NK-92 (cell line): ENCODE data around the gene EGFR.
"Not testable (repeated sequence)": the region's sequence is repeated elsewhere in the genome, so short reads cannot be mapped to it uniquely, and the experiment has no call there.

Experiments
- DNase-seq: peaks from one replicate; lab custom pipeline; 2025; ENCODE audit not compliant: unreplicated experiment; lab: John Stamatoyannopoulos, UW

EGFR gene

DNA sequence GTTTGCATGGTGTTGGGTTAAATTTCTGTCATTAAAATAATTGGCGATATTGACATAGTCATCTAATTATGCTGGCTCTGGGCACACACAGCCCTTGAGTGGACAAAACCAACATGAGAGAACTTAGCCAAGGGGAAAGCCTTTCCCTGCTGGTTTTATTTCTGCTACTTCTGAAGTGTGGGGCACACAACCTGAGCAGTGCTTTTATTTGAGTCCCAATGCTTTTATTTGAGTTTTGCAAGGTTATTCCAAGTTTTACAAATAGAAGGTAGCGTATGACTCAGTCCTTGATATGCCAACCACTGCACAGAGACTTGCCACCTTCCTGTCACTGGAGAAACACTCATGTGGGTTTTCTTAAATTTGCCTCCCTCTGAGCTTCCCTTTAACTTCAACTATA lies 145.7 kb downstream of the EGFR start:
- DNase-seq = no peak

DNA sequence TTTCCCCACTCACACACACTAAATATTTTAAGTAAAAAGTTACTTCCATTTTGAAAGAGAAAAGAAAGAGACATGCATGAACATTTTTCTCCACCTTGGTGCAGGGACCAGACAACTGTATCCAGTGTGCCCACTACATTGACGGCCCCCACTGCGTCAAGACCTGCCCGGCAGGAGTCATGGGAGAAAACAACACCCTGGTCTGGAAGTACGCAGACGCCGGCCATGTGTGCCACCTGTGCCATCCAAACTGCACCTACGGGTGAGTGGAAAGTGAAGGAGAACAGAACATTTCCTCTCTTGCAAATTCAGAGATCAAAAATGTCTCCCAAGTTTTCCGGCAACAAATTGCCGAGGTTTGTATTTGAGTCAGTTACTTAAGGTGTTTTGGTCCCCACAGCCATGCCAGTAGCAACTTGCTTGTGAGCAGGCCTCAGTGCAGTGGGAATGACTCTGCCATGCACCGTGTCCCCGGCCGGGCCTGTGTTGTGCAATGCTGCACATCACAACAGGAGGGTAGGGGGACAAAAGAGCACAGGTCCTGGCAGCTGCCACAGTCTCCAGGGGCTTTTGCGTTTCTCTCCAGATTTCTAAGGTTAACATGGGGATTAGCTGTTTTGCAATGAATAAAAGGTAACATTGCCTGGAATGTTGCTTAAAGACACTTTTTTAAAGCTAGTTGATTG lies 146.5 kb downstream of the EGFR start:
- no peak for DNase-seq

DNA sequence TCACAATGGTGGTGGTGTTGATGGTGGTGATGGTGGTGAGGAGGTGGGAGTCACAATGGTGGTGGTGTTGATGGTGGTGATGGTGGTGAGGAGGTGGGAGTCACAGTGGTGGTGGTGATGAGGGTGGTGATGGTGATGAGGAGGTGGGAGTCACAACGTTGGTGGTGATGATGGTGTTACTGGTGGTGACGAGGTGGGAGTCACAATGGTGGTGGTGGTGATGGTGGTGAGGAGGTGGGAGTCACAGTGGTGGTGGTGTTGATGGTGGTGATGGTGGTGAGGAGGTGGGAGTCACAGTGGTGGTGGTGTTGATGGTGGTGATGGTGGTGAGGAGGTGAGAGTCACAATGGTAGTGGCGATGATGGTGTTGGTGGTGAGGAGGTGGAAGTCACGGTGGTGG lies 148.5 kb downstream of the EGFR start:
- DNase-seq = not testable (repeated sequence)

DNA sequence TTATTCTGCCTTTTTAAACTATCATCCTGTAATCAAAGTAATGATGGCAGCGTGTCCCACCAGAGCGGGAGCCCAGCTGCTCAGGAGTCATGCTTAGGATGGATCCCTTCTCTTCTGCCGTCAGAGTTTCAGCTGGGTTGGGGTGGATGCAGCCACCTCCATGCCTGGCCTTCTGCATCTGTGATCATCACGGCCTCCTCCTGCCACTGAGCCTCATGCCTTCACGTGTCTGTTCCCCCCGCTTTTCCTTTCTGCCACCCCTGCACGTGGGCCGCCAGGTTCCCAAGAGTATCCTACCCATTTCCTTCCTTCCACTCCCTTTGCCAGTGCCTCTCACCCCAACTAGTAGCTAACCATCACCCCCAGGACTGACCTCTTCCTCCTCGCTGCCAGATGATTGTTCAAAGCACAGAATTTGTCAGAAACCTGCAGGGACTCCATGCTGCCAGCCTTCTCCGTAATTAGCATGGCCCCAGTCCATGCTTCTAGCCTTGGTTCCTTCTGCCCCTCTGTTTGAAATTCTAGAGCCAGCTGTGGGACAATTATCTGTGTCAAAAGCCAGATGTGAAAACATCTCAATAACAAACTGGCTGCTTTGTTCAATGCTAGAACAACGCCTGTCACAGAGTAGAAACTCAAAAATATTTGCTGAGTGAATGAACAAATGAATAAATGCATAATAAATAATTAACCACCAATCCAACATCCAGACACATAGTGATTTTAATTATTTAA lies 151.7 kb downstream of the EGFR start:
- DNase-seq = no peak

DNA sequence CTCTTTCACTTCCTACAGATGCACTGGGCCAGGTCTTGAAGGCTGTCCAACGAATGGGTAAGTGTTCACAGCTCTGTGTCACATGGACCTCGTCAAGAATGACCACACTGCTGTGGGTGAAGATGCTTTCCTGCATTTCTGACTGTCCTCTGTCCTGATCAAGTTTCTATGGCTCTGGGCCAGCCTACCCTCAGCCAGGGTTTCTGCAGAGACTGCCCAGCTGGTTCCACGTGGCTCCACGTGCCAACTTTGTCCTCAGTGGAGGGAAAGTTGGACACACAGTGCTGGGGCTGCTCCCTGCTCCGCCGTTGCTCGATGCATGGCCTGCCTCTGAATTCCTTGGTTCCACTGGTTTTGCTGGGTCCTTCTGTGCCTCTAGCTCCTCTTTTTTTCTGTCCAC lies 152.3 kb downstream of the EGFR start:
- no peak for DNase-seq

DNA sequence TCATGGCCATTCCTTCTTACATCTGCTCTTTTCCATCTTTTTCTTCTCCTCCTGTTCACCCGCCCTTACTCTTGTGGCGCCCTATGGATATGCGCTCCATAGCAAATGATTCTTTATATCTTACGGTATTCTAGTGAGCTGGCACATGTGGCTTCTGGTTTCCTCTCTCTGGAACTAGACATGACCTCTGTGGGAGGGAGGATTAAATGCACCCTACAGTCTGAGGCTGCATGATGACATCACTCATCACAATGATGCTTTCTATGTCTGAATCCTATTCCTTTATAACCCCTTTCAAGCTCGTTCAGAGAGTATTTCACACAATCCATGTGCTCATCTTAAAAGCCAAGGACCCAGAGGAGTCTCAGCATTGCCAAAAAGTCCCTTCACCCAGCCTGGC lies 153.3 kb downstream of the EGFR start:
- DNase-seq = no peak

DNA sequence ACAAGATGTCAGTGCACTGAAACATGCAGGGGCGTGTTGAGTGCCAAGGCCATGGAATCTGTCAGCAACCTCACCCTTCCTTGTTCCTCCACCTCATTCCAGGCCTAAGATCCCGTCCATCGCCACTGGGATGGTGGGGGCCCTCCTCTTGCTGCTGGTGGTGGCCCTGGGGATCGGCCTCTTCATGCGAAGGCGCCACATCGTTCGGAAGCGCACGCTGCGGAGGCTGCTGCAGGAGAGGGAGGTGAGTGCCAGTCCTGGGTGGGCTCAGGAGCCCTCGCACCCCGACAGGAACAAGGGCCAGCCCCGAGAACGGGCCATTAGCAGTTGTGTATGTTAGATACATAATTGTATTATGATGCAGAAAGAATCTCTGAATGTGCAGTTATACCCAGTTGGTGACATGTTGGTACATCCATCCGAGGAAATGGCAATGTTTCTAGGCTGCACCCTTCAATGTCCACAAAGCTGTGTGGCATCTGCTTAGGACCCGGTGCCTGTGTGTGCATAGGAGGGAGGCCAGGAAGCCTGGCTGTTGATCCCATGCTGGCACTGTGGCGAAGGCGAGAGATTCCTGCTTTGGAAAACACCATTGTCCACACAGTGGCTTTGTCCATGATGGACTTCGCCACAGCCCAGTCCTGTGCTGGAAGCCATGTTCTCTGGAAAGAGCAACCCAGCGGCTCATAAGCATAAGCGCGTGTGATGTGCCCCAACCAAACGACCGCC lies 154.2 kb downstream of the EGFR start:
- DNase-seq = no peak

DNA sequence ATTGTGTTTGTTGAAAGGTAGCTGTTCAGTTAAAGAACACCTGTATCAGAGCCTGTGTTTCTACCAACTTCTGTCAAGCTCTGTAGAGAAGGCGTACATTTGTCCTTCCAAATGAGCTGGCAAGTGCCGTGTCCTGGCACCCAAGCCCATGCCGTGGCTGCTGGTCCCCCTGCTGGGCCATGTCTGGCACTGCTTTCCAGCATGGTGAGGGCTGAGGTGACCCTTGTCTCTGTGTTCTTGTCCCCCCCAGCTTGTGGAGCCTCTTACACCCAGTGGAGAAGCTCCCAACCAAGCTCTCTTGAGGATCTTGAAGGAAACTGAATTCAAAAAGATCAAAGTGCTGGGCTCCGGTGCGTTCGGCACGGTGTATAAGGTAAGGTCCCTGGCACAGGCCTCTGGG lies 154.9 kb downstream of the EGFR start:
- DNase-seq = no peak

DNA sequence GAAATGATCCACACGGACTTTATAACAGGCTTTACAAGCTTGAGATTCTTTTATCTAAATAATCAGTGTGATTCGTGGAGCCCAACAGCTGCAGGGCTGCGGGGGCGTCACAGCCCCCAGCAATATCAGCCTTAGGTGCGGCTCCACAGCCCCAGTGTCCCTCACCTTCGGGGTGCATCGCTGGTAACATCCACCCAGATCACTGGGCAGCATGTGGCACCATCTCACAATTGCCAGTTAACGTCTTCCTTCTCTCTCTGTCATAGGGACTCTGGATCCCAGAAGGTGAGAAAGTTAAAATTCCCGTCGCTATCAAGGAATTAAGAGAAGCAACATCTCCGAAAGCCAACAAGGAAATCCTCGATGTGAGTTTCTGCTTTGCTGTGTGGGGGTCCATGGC lies 155.6 kb downstream of the EGFR start:
- DNase-seq = no peak

DNA sequence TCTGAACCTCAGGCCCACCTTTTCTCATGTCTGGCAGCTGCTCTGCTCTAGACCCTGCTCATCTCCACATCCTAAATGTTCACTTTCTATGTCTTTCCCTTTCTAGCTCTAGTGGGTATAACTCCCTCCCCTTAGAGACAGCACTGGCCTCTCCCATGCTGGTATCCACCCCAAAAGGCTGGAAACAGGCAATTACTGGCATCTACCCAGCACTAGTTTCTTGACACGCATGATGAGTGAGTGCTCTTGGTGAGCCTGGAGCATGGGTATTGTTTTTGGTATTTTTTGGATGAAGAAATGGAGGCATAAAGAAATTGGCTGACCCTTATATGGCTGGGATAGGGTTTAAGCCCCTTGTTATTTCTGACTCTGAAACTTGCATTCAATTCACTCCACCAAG lies 156.0 kb downstream of the EGFR start:
- DNase-seq = no peak

DNA sequence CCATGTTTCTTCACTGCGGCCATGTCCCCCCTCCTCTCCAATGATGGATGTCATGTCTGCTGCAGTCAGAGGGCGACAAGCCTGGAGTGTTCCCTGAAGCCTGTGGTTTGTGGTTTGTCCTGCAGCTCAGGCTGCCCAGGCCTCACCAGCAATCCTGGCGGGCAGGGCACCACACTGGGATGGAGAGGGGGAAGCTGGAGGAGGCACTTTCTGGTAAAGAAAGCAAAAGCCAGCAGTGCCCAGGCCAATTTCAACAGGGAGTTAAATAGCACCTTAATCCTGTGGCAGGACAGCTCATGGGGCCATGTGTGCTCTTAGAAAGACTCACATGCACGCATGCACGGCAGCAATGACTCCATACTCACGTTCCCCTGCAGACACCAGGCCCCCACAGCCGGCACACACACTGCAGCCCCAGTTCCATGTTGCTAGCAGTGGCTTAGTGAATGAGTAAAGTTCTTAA lies 158.3 kb downstream of the EGFR start:
- no peak for DNase-seq

DNA sequence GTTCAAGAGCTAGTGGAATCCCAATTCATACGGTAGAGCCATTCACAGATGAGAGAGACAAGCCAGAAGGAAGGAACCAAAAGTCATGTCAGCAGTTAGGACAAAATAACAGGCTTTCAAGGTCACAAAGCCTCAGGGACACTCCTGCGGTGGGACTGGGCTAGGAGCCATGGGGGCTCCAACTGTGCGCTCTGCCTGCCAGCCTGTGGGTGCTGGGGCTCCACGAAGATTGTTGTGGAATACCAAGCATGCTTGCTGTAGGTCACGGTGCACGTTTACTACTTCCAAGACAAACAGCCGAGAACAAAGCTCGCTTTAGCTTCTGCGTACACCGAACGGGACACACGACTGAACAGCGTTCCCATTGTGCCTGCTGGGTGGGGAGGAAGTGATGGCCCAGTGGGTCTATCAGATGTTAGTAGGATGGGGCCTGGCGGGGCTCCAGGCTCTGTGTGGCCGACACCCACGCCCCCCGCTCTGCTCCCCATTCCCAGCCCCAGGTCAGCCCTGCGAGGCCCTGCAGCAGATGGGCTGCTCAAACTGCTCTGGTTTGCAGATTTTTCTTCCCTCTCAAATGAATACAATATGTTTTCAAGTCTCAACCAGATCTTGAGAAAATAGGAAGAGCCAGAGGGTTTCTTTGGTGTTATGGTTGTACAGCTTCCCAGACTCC lies 158.9 kb downstream of the EGFR start:
- no peak for DNase-seq

DNA sequence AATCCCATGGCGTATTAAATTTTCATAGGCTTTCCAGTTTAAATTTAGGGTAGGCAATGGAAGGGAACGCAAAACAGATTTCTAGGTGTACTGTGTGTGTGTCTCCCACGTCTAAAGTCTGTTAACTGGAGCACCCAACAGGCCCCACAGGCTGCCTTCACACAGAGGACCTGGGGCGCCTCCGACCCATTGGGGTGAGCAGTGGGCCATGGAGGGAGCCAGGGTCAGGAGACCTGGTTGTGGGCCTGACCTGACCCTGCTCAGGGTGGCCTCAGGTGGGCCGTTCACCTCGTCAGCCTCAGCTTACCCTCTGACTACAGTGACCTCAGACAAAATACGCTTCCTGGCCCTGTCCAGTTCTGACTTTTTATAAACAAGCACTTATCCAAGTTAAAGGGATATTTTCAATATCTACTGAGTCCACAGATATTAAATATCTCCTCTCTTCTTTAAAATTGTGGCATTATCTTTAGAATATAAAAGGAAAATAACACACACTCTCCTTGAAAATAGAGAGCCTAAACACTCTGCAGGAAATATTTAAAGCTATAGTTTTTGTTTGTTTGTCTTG lies 159.6 kb downstream of the EGFR start:
- DNase-seq = no peak

DNA sequence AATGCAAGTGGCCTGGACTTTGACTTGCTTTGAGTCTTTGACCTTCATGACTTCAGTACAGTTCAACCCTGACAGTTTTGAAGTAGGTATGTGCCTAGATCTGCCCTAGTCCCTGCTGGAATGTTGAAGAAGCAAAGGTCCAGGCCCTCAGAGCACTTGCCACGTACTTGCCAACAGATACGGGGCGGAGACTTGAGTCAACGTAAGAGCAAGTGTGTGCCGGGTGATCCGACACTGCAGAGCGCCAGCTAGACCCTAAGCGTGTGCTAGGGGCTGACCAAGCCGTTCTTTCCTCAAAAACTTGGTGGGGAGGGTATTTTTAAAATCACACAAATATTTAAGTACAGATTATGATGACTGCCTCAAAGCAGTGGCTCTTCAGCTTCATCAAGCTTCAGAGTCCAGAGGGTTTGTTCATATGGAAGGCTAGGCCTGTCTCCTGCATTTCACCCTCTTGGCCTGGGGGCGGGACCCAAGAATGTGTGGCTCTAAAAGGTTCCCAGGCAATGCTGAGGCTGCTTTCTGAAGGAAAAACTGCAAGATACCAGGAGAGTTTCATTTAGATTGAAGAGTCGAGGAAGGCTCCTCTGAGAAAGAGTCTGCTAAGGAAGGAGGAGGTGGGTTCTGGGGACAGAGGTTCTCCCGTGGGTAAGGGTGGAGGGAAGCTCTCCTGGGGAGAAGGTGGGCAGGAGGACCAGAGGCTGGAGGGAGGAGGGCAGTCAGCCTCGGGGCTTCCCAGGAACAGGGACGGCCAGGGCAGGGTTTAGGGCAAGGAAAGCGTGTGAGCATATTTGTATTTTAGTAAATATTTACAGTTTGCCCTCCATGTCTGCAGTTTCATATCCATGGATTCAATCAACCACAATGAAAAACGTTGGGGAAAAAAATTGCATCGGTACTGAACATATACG lies 160.3 kb downstream of the EGFR start:
- DNase-seq = no peak

DNA sequence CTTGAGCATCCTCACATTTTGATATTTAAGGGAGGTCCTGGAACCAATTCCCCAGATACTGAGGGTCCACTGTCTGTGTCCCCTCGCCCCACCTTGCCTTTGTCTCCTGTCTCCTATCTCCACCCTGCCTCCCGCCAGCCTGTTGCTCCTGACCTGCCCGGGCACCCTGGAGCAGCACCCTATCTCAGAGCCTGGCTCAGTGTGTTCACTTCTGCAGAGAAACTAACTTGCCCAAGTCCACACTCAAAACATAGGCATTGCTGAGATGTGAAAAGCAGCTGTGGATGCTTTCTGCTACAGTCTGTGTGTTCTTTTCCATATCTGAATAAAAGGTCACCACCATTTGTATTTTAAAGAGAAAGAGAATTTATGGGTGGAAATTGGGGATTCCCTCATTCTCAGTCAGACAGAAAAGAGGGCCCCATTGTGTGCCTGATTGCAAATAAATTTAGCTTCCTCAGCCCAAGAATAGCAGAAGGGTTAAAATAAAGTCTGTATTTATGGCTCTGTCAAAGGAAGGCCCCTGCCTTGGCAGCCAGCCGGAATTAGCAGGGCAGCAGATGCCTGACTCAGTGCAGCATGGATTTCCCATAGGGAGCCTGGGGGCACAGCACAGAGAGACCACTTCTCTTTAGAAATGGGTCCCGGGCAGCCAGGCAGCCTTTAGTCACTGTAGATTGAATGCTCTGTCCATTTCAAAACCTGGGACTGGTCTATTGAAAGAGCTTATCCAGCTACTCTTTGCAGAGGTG lies 161.3 kb downstream of the EGFR start:
- no peak for DNase-seq

DNA sequence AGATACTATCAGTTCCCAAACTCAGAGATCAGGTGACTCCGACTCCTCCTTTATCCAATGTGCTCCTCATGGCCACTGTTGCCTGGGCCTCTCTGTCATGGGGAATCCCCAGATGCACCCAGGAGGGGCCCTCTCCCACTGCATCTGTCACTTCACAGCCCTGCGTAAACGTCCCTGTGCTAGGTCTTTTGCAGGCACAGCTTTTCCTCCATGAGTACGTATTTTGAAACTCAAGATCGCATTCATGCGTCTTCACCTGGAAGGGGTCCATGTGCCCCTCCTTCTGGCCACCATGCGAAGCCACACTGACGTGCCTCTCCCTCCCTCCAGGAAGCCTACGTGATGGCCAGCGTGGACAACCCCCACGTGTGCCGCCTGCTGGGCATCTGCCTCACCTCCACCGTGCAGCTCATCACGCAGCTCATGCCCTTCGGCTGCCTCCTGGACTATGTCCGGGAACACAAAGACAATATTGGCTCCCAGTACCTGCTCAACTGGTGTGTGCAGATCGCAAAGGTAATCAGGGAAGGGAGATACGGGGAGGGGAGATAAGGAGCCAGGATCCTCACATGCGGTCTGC lies 162.2 kb downstream of the EGFR start:
- DNase-seq = no peak

DNA sequence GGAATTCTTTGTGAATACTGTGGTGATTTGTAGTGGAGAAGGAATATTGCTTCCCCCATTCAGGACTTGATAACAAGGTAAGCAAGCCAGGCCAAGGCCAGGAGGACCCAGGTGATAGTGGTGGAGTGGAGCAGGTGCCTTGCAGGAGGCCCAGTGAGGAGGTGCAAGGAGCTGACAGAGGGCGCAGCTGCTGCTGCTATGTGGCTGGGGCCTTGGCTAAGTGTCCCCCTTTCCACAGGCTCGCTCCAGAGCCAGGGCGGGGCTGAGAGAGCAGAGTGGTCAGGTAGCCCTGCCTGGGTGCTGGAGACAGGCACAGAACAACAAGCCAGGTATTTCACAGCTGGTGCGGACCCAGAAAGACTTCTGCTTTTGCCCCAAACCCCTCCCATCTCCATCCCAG lies 162.9 kb downstream of the EGFR start:
- no peak for DNase-seq

DNA sequence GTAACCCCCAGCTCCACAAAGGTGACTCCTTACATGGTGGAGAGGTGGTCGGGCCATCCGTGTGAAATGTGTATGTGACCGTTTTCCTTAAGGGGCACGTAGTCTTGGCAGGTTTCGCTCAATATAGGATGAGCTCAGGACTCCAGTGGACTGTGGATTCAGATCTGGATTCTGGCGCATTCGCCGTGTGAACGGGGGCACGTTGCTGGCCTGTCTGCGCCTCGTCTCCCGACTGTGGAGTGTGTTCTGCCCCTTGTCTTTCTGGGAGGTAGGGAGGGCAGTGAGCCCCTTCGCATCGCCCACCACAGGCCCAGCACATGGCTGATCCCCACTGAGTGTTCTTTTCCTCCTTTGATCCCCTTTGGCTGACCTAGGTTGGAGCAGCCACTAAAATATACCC lies 165.1 kb downstream of the EGFR start:
- no peak for DNase-seq

DNA sequence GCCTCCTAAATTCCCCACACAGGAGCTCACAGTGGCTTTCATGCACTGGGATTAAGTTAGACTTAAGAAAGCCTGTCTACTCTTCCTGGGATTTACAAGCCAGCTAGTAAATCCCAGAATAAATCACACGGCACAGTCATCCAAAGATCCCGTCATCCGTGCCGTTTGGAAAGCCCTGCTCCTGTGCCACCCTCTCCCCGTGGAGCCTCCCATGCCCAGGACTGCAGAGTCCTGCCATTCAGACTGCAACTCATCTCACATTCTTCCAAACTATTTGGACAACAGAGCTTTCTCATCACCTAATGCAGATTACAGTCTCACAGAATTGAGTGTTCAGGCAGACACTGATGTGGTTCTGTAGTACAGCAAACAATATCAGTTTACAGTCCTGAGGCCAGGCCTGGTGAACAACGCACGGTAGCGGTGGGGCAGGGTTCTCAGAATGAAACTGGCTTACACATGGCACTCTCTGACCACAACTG lies 166.5 kb downstream of the EGFR start:
- DNase-seq = no peak
